H9 (cell line): ENCODE results near the gene BHLHA15. TPM values are rescaled to one million over a fixed set of nuclear protein-coding genes. Genes with fewer than 3 reads are reported as not detected.

Experiments used
- DNase-seq: peaks from one replicate; pipeline ENCODE4 v3.0.0-alpha.2; 2017
- H2AFZ ChIP-seq: one replicate; pipeline ENCODE4 v1.6.1; 2013; ENCODE audit warnings: mild to moderate bottlenecking, low read length, control low read depth, moderate library complexity
- H2AK5ac ChIP-seq: 2 replicates; pipeline ENCODE4 v1.6.1; 2013; ENCODE audit warnings: low read length, control low read depth, mixed read lengths; ENCODE audit not compliant: insufficient read length
- H2BK120ac ChIP-seq: one replicate; pipeline ENCODE4 v1.6.1; 2013; ENCODE audit warnings: low read depth, mild to moderate bottlenecking, low read length, control low read depth, inconsistent platforms; ENCODE audit not compliant: poor library complexity, severe bottlenecking
- H2BK12ac ChIP-seq: 2 replicates; pipeline ENCODE4 v1.6.1; 2013; ENCODE audit warnings: low read length, control low read depth, mixed read lengths, low read depth; ENCODE audit not compliant: insufficient read length
- H2BK15ac ChIP-seq: 2 replicates; pipeline ENCODE4 v1.6.1; 2013; ENCODE audit warnings: low read depth, low read length, control low read depth
- H2BK20ac ChIP-seq: one replicate; pipeline ENCODE4 v1.6.1; 2013; ENCODE audit warnings: low read depth, mild to moderate bottlenecking, low read length, control low read depth, inconsistent platforms; ENCODE audit not compliant: poor library complexity, severe bottlenecking
- H2BK5ac ChIP-seq: 2 replicates; pipeline ENCODE4 v1.6.1; 2013; ENCODE audit warnings: low read length, control low read depth, mixed read lengths; ENCODE audit not compliant: insufficient read length
- H3K14ac ChIP-seq: 2 replicates; pipeline ENCODE4 v1.6.1; 2013; ENCODE audit warnings: low read length, control low read depth; ENCODE audit not compliant: insufficient read depth
- H3K18ac ChIP-seq: 2 replicates; pipeline ENCODE4 v1.6.1; 2013; ENCODE audit warnings: low read depth, mild to moderate bottlenecking, mixed read lengths, low read length, control low read depth; ENCODE audit not compliant: insufficient read length
- H3K23ac ChIP-seq: 2 replicates; pipeline ENCODE4 v1.6.1; 2013; ENCODE audit warnings: low read length, control low read depth, mixed read lengths, low read depth; ENCODE audit not compliant: insufficient read length
- H3K23me2 ChIP-seq: 2 replicates; pipeline ENCODE4 v1.6.1; 2013; ENCODE audit warnings: low read depth, mild to moderate bottlenecking, mixed read lengths, low read length, control low read depth; ENCODE audit not compliant: insufficient read length, poor library complexity, severe bottlenecking
- H3K27ac ChIP-seq: 2 replicates; pipeline ENCODE4 v1.5.1; 2013; ENCODE audit warnings: low read length, control low read depth, mixed read lengths, low read depth; ENCODE audit not compliant: insufficient read length
- H3K27me3 ChIP-seq: 2 replicates; pipeline ENCODE4 v1.6.1; 2013; ENCODE audit warnings: low read length, control low read depth, inconsistent platforms; ENCODE audit not compliant: insufficient read depth
- H3K4ac ChIP-seq: 2 replicates; pipeline ENCODE4 v1.6.1; 2013; ENCODE audit warnings: low read depth, mild to moderate bottlenecking, control low read depth, inconsistent platforms, low read length, moderate library complexity
- H3K4me1 ChIP-seq: 2 replicates; pipeline ENCODE4 v1.6.1; 2013; ENCODE audit warnings: low read length, control low read depth, inconsistent platforms; ENCODE audit not compliant: insufficient read depth
- H3K4me2 ChIP-seq: 2 replicates; pipeline ENCODE4 v1.6.1; 2013; ENCODE audit warnings: low read length, control low read depth, mixed read lengths; ENCODE audit not compliant: insufficient read length, insufficient read depth
- H3K56ac ChIP-seq: 2 replicates; pipeline ENCODE4 v1.6.1; 2013; ENCODE audit warnings: low read depth, mild to moderate bottlenecking, mixed read lengths, low read length, control low read depth; ENCODE audit not compliant: insufficient read length
- H3K79me1 ChIP-seq: 2 replicates; pipeline ENCODE4 v1.6.1; 2013; ENCODE audit warnings: low read depth, mild to moderate bottlenecking, moderate library complexity, low read length, control low read depth, inconsistent platforms; ENCODE audit not compliant: insufficient read depth, poor library complexity, severe bottlenecking
- H3K79me2 ChIP-seq: 2 replicates; pipeline ENCODE4 v1.6.1; 2013; ENCODE audit warnings: low read length, control low read depth, inconsistent platforms; ENCODE audit not compliant: insufficient read depth
- H3K9ac ChIP-seq: 2 replicates; pipeline ENCODE4 v1.6.1; 2013; ENCODE audit warnings: low read length, control low read depth, mixed read lengths; ENCODE audit not compliant: insufficient read length; ENCODE audit errors: extremely low read depth
- H3K9me3 ChIP-seq: one replicate; pipeline ENCODE4 v1.6.1; 2013; ENCODE audit warnings: low read depth, low read length, inconsistent platforms; ENCODE audit not compliant: control insufficient read depth
- H3T11ph ChIP-seq: one replicate; pipeline ENCODE4 v1.6.1; 2013; ENCODE audit warnings: mild to moderate bottlenecking, low read length, control low read depth, inconsistent platforms
- H4K20me1 ChIP-seq: one replicate; pipeline ENCODE4 v1.6.1; 2013; ENCODE audit not compliant: control insufficient read depth, insufficient read length, insufficient read depth
- H4K5ac ChIP-seq: 2 replicates; pipeline ENCODE4 v1.6.1; 2013; ENCODE audit warnings: low read depth, mild to moderate bottlenecking, mixed read lengths, low read length, control low read depth; ENCODE audit not compliant: insufficient read length
- H4K8ac ChIP-seq: replicated peaks from 2 replicates; pipeline ENCODE4 v1.6.1; 2013; ENCODE audit warnings: low read length, control low read depth, mixed read lengths, low read depth; ENCODE audit not compliant: insufficient read length
- H4K91ac ChIP-seq: 2 replicates; pipeline ENCODE4 v1.6.1; 2013; ENCODE audit warnings: low read depth, mild to moderate bottlenecking, moderate library complexity, mixed read lengths, low read length, control low read depth; ENCODE audit not compliant: insufficient read length
- H3K27ac Mint-ChIP-seq, 3 experiments: 2 replicates in 2 of 3; 3 replicates in 1 of 3; pipeline ENCODE4 v1.8.0; 2020 to 2021; ENCODE audit warnings: mixed read lengths in 3 of 3, mild to moderate bottlenecking in 1 of 3, moderate library complexity in 1 of 3
- H3K27me3 Mint-ChIP-seq: 2 replicates; pipeline ENCODE4 v1.8.0; 2021; ENCODE audit warnings: low read depth, mild to moderate bottlenecking, moderate library complexity, mixed read lengths
- H3K36me3 Mint-ChIP-seq, 3 experiments: 2 replicates in 2 of 3; 3 replicates in 1 of 3; pipeline ENCODE4 v1.8.0; 2020 to 2021; ENCODE audit warnings: low read depth in 3 of 3, mixed read lengths in 3 of 3; ENCODE audit not compliant: insufficient read depth in 1 of 3
- H3K4me1 Mint-ChIP-seq, 2 experiments: 2 replicates each; pipeline ENCODE4 v1.8.0; 2020; ENCODE audit warnings: mixed read lengths in 2 of 2
- H3K4me3 Mint-ChIP-seq, 2 experiments: 2 replicates in 1 of 2; 3 replicates in 1 of 2; pipeline ENCODE4 v1.8.0; 2020 to 2021; ENCODE audit warnings: mild to moderate bottlenecking in 2 of 2, mixed read lengths in 2 of 2, moderate library complexity in 1 of 2
- H3K9me3 Mint-ChIP-seq, 2 experiments: 2 replicates in 1 of 2; 3 replicates in 1 of 2; pipeline ENCODE4 v1.8.0; 2020; ENCODE audit warnings: mild to moderate bottlenecking in 2 of 2, mixed read lengths in 2 of 2, moderate library complexity in 1 of 2
- WGBS: extraction: QIAGEN DNeasy Blood & Tissue Kit; methylation state at CpG from one replicate; pipeline ENCODE4 v1.1.7; 2013; ENCODE audit warnings: missing lambda C conversion rate, low lambda C conversion rate, mixed read lengths; ENCODE audit not compliant: insufficient read length; ENCODE audit errors: extremely low coverage; 5-methylcytosine and 5-hydroxymethylcytosine counted together
- total RNA-seq: library from RNA; stranded (reverse); gene quantifications from 2 replicates; pipeline ENCODE4 v1.2.1, GENCODE V29; 2021
- TF ChIP-seq, protein P1 (sequence below): fragments of 200-600 bp; sonication (generic); conservative IDR thresholded peaks from 3 replicates; pipeline ENCODE4 v1.8.0; 2021; ENCODE audit warnings: antibody characterized with exemption, mild to moderate bottlenecking

BHLHA15 gene
- total RNA-seq, 1 experiment from 2014 or later = 1.4 TPM

GRCh38 chr7:98168904-98169621 is 42.2 kb upstream of the BHLHA15 start:
- no peak overlapping the region for H2BK12ac ChIP-seq
- TF ChIP-seq, protein P1, sequence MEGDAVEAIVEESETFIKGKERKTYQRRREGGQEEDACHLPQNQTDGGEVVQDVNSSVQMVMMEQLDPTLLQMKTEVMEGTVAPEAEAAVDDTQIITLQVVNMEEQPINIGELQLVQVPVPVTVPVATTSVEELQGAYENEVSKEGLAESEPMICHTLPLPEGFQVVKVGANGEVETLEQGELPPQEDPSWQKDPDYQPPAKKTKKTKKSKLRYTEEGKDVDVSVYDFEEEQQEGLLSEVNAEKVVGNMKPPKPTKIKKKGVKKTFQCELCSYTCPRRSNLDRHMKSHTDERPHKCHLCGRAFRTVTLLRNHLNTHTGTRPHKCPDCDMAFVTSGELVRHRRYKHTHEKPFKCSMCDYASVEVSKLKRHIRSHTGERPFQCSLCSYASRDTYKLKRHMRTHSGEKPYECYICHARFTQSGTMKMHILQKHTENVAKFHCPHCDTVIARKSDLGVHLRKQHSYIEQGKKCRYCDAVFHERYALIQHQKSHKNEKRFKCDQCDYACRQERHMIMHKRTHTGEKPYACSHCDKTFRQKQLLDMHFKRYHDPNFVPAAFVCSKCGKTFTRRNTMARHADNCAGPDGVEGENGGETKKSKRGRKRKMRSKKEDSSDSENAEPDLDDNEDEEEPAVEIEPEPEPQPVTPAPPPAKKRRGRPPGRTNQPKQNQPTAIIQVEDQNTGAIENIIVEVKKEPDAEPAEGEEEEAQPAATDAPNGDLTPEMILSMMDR = no peak; the same call in 2 of the 3 replicates
- no peak overlapping the region for H2BK20ac ChIP-seq
- no peak overlapping the region for H4K91ac ChIP-seq
- no peak overlapping the region for H3K23ac ChIP-seq
- H3K4ac ChIP-seq = no peak overlapping the region
- H3K4me1 Mint-ChIP-seq = peaks cover 14 to 24% of the 10 kb centered on the region in 2 experiments
- no peak overlapping the region for H3K9ac ChIP-seq
- H3K9me3 Mint-ChIP-seq = no peaks in the 10 kb centered on the region
- no peak overlapping the region for H3K27ac ChIP-seq
- H3K18ac ChIP-seq = no peak overlapping the region
- H3K14ac ChIP-seq = no peak overlapping the region
- H3K27me3 ChIP-seq = no peaks in the 10 kb centered on the region
- H3K9me3 ChIP-seq = no peaks in the 10 kb centered on the region
- H4K5ac ChIP-seq = no peak overlapping the region
- no peaks in the 10 kb centered on the region for H3K4me1 ChIP-seq
- no peaks in the 10 kb centered on the region for H3K27me3 Mint-ChIP-seq
- no peak overlapping the region for H2BK5ac ChIP-seq
- no peak overlapping the region for H3K4me2 ChIP-seq
- no peaks in the 10 kb centered on the region for H3K79me1 ChIP-seq
- peak overlapping the region in 1 of 3 experiments; percentile 82; a peak in 1 of 7 replicates for H3K27ac Mint-ChIP-seq
- H3K36me3 Mint-ChIP-seq = peaks cover 10 to 13% (median 13%) of the 10 kb centered on the region in 3 experiments; a peak in 6 of 7 replicates
- no peak overlapping the region for H2BK15ac ChIP-seq
- H3K23me2 ChIP-seq = no peaks in the 10 kb centered on the region
- H3T11ph ChIP-seq = no peak overlapping the region
- no peaks in the 10 kb centered on the region for H3K79me2 ChIP-seq
- no peak overlapping the region for H3K4me3 Mint-ChIP-seq
- H4K20me1 ChIP-seq = no peaks in the 10 kb centered on the region
- DNase-seq = no peak
- no peak overlapping the region for H2BK120ac ChIP-seq
- no peak overlapping the region for H2AFZ ChIP-seq
- H4K8ac ChIP-seq = no peak overlapping the region
- H3K56ac ChIP-seq = no peak overlapping the region
- no peak overlapping the region for H2AK5ac ChIP-seq
- WGBS = no CpG with 5 or more reads among the region's 5 CpGs
